Left lung (tissue), 10 donors: Measurements from ENCODE around the gene IL17REL. TPM values are rescaled to one million over a fixed set of nuclear protein-coding genes. Genes with fewer than 3 reads are reported as not detected.
A peak's percentile ranks its signal among the peaks of the same experiment; 100 is the strongest.

Experiments used
- ATAC-seq: fragments of 200-7000 bp; cut with Tn5 transposase; one replicate; pipeline ENCODE4 v1.9.1; 2020; ENCODE audit warnings: moderate library complexity
- DNase-seq, 4 donors: peaks; one replicate each; pipeline ENCODE4 v3.0.0-alpha.2; 2013 to 2020
- H3K27ac ChIP-seq, 2 donors: fragments of 200-600 bp; sonication (generic) in 1 of 2; one replicate each; pipeline versions ENCODE4 v1.5.0 to v1.8.0; 2020 to 2021
- H3K27me3 ChIP-seq, 2 donors: fragments of 200-600 bp; sonication (generic) in 1 of 2; one replicate each; pipeline versions ENCODE4 v1.5.0 to v1.8.0; 2020 to 2021
- H3K36me3 ChIP-seq, 2 donors: fragments of 200-600 bp; sonication (generic) in 1 of 2; one replicate each; pipeline versions ENCODE4 v1.5.0 to v1.8.0; 2020 to 2021
- H3K4me1 ChIP-seq, 2 donors: fragments of 200-600 bp; one replicate each; pipeline ENCODE4 v1.8.0; 2021
- H3K4me3 ChIP-seq, 2 donors: fragments of 200-600 bp; sonication (generic) in 1 of 2; one replicate each; pipeline versions ENCODE4 v1.5.0 to v1.8.0; 2020 to 2021; ENCODE audit warnings: mild to moderate bottlenecking in 1 of 2
- H3K9me3 ChIP-seq, 2 donors: fragments of 200-600 bp; sonication (generic) in 1 of 2; one replicate each; pipeline versions ENCODE4 v1.5.0 to v1.8.0; 2020 to 2021
- CTCF ChIP-seq, 2 donors: fragments of 200-600 bp; sonication (generic) in 1 of 2; IDR thresholded peaks; one replicate each; pipeline versions ENCODE4 v1.5.0 to v1.8.0; 2021; ENCODE audit warnings: antibody characterized with exemption in 2 of 2
- intact Hi-C, 2 donors: fragments of 100-400 bp; cut with DNase I; formaldehyde crosslinking; loops; one replicate each; pipeline versions ENCODE4 v1.11.2 to v1.14.2; 2022
- polyA plus RNA-seq, 6 donors: library from polyadenylated mRNA; unstranded; fragments of 120-200 nt; gene quantifications; one replicate each; pipeline ENCODE4 v1.2.1, GENCODE V29; 2013; ENCODE audit not compliant: insufficient read length in 6 of 6
- total RNA-seq, 2 donors: library from RNA; stranded (reverse); fragmentation: NEBNext Ultra II Directional; extraction: Animal tissue kit (Norgen Biotek cat#: 25700); gene quantifications; one replicate each; pipeline ENCODE4 v1.2.1, GENCODE V29; 2021
- donor health status: DM: no; HTN: yes; CAD: no.
- donor health status: DM: no; HTN: no; CAD: no.

Gene IL17REL
- total and polyA plus RNA-seq, 8 donors = 0.06 to 0.17 (median 0.07) TPM; not detected in 3

GRCh38 chr22:50010676-50011446 is 1.7 kb downstream of the IL17REL start:
- ATAC-seq = no peak
- Histone ChIP-seq H3K27me3 (peaks cover 42 to 67% of the 10 kb centered on the region in 2 donors), H3K36me3 (no peaks in the 10 kb centered on the region), H3K4me3 (no peak overlapping the region), H3K9me3 (no peaks in the 10 kb centered on the region), H3K27ac (no peak overlapping the region), H3K4me1 (peaks cover 5 to 14% of the 10 kb centered on the region in 2 donors)
- intact Hi-C loops = no loop called here
- TF ChIP-seq CTCF (IDR thresholded peaks at IDR 0.05) = no peak
- DNase-seq = peak in 1 of 4 donors; percentile 72

- H3K27me3 ChIP-seq = peaks cover 34 to 59% of the 10 kb centered on the region in 2 donors
Observed at GRCh38 chr22:50009765-50010675, 2.5 kb downstream of the IL17REL start.

GRCh38 chr22:50009251-50009650 is 3.3 kb downstream of the IL17REL start:
- Histone ChIP-seq H3K27me3 (peaks cover 26 to 51% of the 10 kb centered on the region in 2 donors), H3K4me3 (no peak overlapping the region), H3K9me3 (no peaks in the 10 kb centered on the region), H3K27ac (no peak overlapping the region), H3K36me3 (no peaks in the 10 kb centered on the region), H3K4me1 (peaks cover 0 to 7% of the 10 kb centered on the region in 2 donors)
- DNase-seq (peak in 1 of 4 donors; percentile 76), ATAC-seq (no peak)
- no peak for TF ChIP-seq CTCF (IDR thresholded peaks at IDR 0.05)
- intact Hi-C loops = no loop called here

More at GRCh38 chr22:50009765-50010675, 2.5 kb downstream of the IL17REL start:
- ATAC-seq = no peak
- Histone ChIP-seq H3K27ac (no peak overlapping the region), H3K9me3 (no peaks in the 10 kb centered on the region), H3K4me3 (no peak overlapping the region), H3K36me3 (no peaks in the 10 kb centered on the region), H3K4me1 (peaks cover 5 to 13% of the 10 kb centered on the region in 2 donors)
- DNase-seq = peak in 1 of 4 donors; percentile 80
- intact Hi-C loops = no loop called here
- TF ChIP-seq CTCF (IDR thresholded peaks at IDR 0.05) = no peak

GRCh38 chr22:50008151-50009040 is 4.2 kb downstream of the IL17REL start:
- ATAC-seq (no peak), DNase-seq (peak in 2 of 4 donors; percentile 58 to 65)
- Histone ChIP-seq H3K36me3 (no peaks in the 10 kb centered on the region), H3K27ac (no peak overlapping the region), H3K4me1 (peaks cover 0 to 7% of the 10 kb centered on the region in 2 donors), H3K27me3 (peaks cover 19 to 43% of the 10 kb centered on the region in 2 donors), H3K4me3 (no peak overlapping the region), H3K9me3 (no peaks in the 10 kb centered on the region)
- no peak for TF ChIP-seq CTCF (IDR thresholded peaks at IDR 0.05)
- intact Hi-C loops = no loop called here
